Pons (tissue), 1 donor: Measurements from ENCODE around the gene SMIM3.
A peak's percentile ranks its signal among the peaks of the same experiment; 100 is the strongest.

Experiments
- DNase-seq: peaks from one replicate; pipeline ENCODE4 v3.0.0-alpha.2; 2016; ENCODE audit warnings: low spot score

SMIM3 gene

GRCh38 chr5:150765011-150765798 is 13.4 kb upstream of the SMIM3 start:
- no peak for DNase-seq

GRCh38 chr5:150765799-150766169 is 12.8 kb upstream of the SMIM3 start:
- no peak for DNase-seq

GRCh38 chr5:150766251-150766650 is 12.3 kb upstream of the SMIM3 start:
- DNase-seq = no peak

GRCh38 chr5:150771034-150771795 is 7.3 kb upstream of the SMIM3 start:
- no peak for DNase-seq

- no peak for DNase-seq
These were observed 4.4 kb upstream of the SMIM3 start for GRCh38 chr5:150774145-150774544.

GRCh38 chr5:150777685-150778084 is 872 bp upstream of the SMIM3 start:
- no peak for DNase-seq

GRCh38 chr5:150778088-150778516 is 455 bp upstream of the SMIM3 start:
- no peak for DNase-seq

GRCh38 chr5:150779397-150780186 is 1.0 kb downstream of the SMIM3 start:
- no peak for DNase-seq

- DNase-seq = no peak
These were observed 1.7 kb downstream of the SMIM3 start for GRCh38 chr5:150780187-150780692.

GRCh38 chr5:150780816-150781221 is 2.3 kb downstream of the SMIM3 start:
- DNase-seq = no peak

- peak; percentile 61 for DNase-seq
These were observed 3.4 kb downstream of the SMIM3 start for GRCh38 chr5:150781706-150782614.

- DNase-seq = no peak
These were observed 4.3 kb downstream of the SMIM3 start for GRCh38 chr5:150782850-150783249.

- peak; percentile 57 for DNase-seq
These were observed 4.9 kb downstream of the SMIM3 start for GRCh38 chr5:150783422-150783928.

GRCh38 chr5:150785950-150786349 is 7.4 kb downstream of the SMIM3 start:
- no peak for DNase-seq

- DNase-seq = no peak
These were observed 8.3 kb downstream of the SMIM3 start for GRCh38 chr5:150786876-150787275.

GRCh38 chr5:150787656-150788055 is 9.1 kb downstream of the SMIM3 start:
- no peak for DNase-seq

- no peak for DNase-seq
These were observed 10.4 kb downstream of the SMIM3 start for GRCh38 chr5:150788977-150789376.

- no peak for DNase-seq
These were observed 10.9 kb downstream of the SMIM3 start for GRCh38 chr5:150789450-150789849.

- no peak for DNase-seq
These were observed 11.5 kb downstream of the SMIM3 start for GRCh38 chr5:150789943-150790611.

GRCh38 chr5:150791536-150791935 is 13.0 kb downstream of the SMIM3 start:
- no peak for DNase-seq
